Smooth muscle cell (in vitro differentiated cells): ENCODE measurements around the gene SYNDIG1. TPM values are rescaled to one million over a fixed set of nuclear protein-coding genes. Genes with fewer than 3 reads are reported as not detected.

Experiments used
- DNase-seq: peaks from one replicate; lab custom pipeline; 2025; ENCODE audit not compliant: unreplicated experiment; lab: John Stamatoyannopoulos, UW
- H2AFZ ChIP-seq: fragments of 200-600 bp; sonication (generic); 2 replicates; pipeline ENCODE4 v1.6.0; 2016; ENCODE audit warnings: antibody characterized with exemption, low read depth, mild to moderate bottlenecking
- H3F3A ChIP-seq: fragments of 200-600 bp; sonication (generic); 2 replicates; pipeline ENCODE4 v1.6.0; 2017; ENCODE audit warnings: antibody characterized with exemption, low read depth
- H3K27ac ChIP-seq: fragments of 200-600 bp; sonication (generic); 2 replicates; pipeline ENCODE4 v1.5.1; 2016; ENCODE audit warnings: low read depth, mild to moderate bottlenecking
- H3K27me3 ChIP-seq: fragments of 200-600 bp; sonication (generic); 2 replicates; pipeline ENCODE4 v1.6.1; 2016; ENCODE audit warnings: low read depth, mild to moderate bottlenecking
- H3K36me3 ChIP-seq: fragments of 200-600 bp; sonication (generic); 2 replicates; pipeline ENCODE4 v1.5.1; 2016; ENCODE audit warnings: low read depth
- H3K4me1 ChIP-seq: fragments of 200-600 bp; sonication (generic); 2 replicates; pipeline ENCODE4 v1.5.1; 2016; ENCODE audit warnings: low read depth
- H3K4me2 ChIP-seq: fragments of 200-600 bp; sonication (generic); 2 replicates; pipeline ENCODE4 v1.6.0; 2016; ENCODE audit warnings: mild to moderate bottlenecking
- H3K4me3 ChIP-seq: fragments of 200-600 bp; sonication (generic); 2 replicates; pipeline ENCODE4 v1.5.1; 2016; ENCODE audit warnings: mild to moderate bottlenecking
- H3K79me2 ChIP-seq: fragments of 200-600 bp; sonication (generic); 2 replicates; pipeline ENCODE4 v1.6.0; 2016; ENCODE audit warnings: low read depth, mild to moderate bottlenecking
- H3K9ac ChIP-seq: fragments of 200-600 bp; sonication (generic); 2 replicates; pipeline ENCODE4 v1.6.0; 2016; ENCODE audit warnings: low read depth
- H3K9me3 ChIP-seq: fragments of 200-600 bp; sonication (generic); replicated peaks from 2 replicates; pipeline ENCODE4 v1.5.1; 2016; ENCODE audit warnings: low read depth
- H4K20me1 ChIP-seq: fragments of 200-600 bp; sonication (generic); 2 replicates; pipeline ENCODE4 v1.6.0; 2016; ENCODE audit warnings: low read depth
- CTCF ChIP-seq: fragments of 200-600 bp; sonication (generic); IDR thresholded peaks from 2 replicates; pipeline ENCODE4 v1.5.1; 2017; ENCODE audit warnings: borderline replicate concordance, mild to moderate bottlenecking, antibody characterized with exemption; ENCODE audit not compliant: insufficient read depth, poor library complexity, severe bottlenecking
- WGBS: methylation state at CpG from one replicate; pipeline ENCODE4 v1.1.7; 2016; ENCODE audit warnings: low lambda C conversion rate; 5-methylcytosine and 5-hydroxymethylcytosine counted together
- polyA plus RNA-seq: library from polyadenylated mRNA; unstranded; fragments of >200 nt; fragmentation: Nextera tagmentation; extraction: Ambion mirVana; gene quantifications from 2 replicates; pipeline ENCODE4 v1.2.1, GENCODE V29; 2016
- total RNA-seq: library from RNA; depleted of rRNA; stranded (reverse); fragments of >200 nt; gene quantifications from 2 replicates; pipeline ENCODE4 v1.2.3, GENCODE V29; 2014

The SYNDIG1 gene
- total and polyA plus RNA-seq, 2 experiments from 2014 or later, result 1.8 to 2.2 TPM

GRCh38 chr20:24547967-24548366, 78.5 kb downstream of the SYNDIG1 start:
- H3K36me3 ChIP-seq, result no peaks in the 10 kb centered on the region
- WGBS, result 90% methylated on average over 10 of the region's 10 CpGs
- no peaks in the 10 kb centered on the region for H3K27me3 ChIP-seq
- no peak overlapping the region for H2AFZ ChIP-seq
- no peak overlapping the region for H3K27ac ChIP-seq
- H3K4me1 ChIP-seq, result no peaks in the 10 kb centered on the region
- no peak for DNase-seq
- no peak overlapping the region for H3K4me3 ChIP-seq
- no peak for TF ChIP-seq CTCF
- H3K4me2 ChIP-seq, result no peak overlapping the region
- H3K9ac ChIP-seq, result no peak overlapping the region
- no peaks in the 10 kb centered on the region for H3K79me2 ChIP-seq
- no peaks in the 10 kb centered on the region for H4K20me1 ChIP-seq
- H3K9me3 ChIP-seq, result no peaks in the 10 kb centered on the region
- H3F3A ChIP-seq, result no peaks in the 10 kb centered on the region

- H3K4me1 ChIP-seq, result no peaks in the 10 kb centered on the region
- no peaks in the 10 kb centered on the region for H3K36me3 ChIP-seq
- no peaks in the 10 kb centered on the region for H3F3A ChIP-seq
- H3K9ac ChIP-seq, result no peak overlapping the region
- H3K9me3 ChIP-seq, result no peaks in the 10 kb centered on the region
- H3K79me2 ChIP-seq, result no peaks in the 10 kb centered on the region
- 94% methylated on average over 2 of the region's 2 CpGs for WGBS
- H2AFZ ChIP-seq, result no peak overlapping the region
- no peaks in the 10 kb centered on the region for H4K20me1 ChIP-seq
- H3K4me2 ChIP-seq, result no peak overlapping the region
- no peak overlapping the region for H3K27ac ChIP-seq
- no peak for DNase-seq
- TF ChIP-seq CTCF, result no peak
- no peak overlapping the region for H3K4me3 ChIP-seq
- no peaks in the 10 kb centered on the region for H3K27me3 ChIP-seq
Observed at GRCh38 chr20:24559114-24559732, 89.8 kb downstream of the SYNDIG1 start.

GRCh38 chr20:24560571-24561491, 91.4 kb downstream of the SYNDIG1 start:
- H3K4me1 ChIP-seq, result no peaks in the 10 kb centered on the region
- H3K27ac ChIP-seq, result no peak overlapping the region
- DNase-seq, result no peak
- H3K36me3 ChIP-seq, result no peaks in the 10 kb centered on the region
- TF ChIP-seq CTCF, result no peak
- 62% methylated on average over 5 of the region's 5 CpGs for WGBS
- H4K20me1 ChIP-seq, result no peaks in the 10 kb centered on the region
- no peak overlapping the region for H2AFZ ChIP-seq
- H3K79me2 ChIP-seq, result no peaks in the 10 kb centered on the region
- H3K9ac ChIP-seq, result no peak overlapping the region
- no peaks in the 10 kb centered on the region for H3K9me3 ChIP-seq
- no peak overlapping the region for H3K4me2 ChIP-seq
- no peaks in the 10 kb centered on the region for H3F3A ChIP-seq
- H3K4me3 ChIP-seq, result no peak overlapping the region
- no peaks in the 10 kb centered on the region for H3K27me3 ChIP-seq
